Lower leg skin (tissue), 3 donors: ENCODE measurements around the gene RPRM.

Experiments
- POLR2A ChIP-seq, 2 donors: fragments of 450-650 bp; IDR thresholded peaks; one replicate each; pipeline ENCODE4 v1.6.1; 2016 to 2017; ENCODE audit warnings: antibody characterized with exemption in 2 of 2, mild to moderate bottlenecking in 1 of 2, moderate library complexity in 1 of 2
- TF ChIP-seq, protein P1 (sequence below), 3 donors: fragments of 450-650 bp; IDR thresholded peaks; one replicate each; pipeline ENCODE4 v1.5.1; 2016; ENCODE audit warnings: antibody characterized with exemption in 3 of 3, mild to moderate bottlenecking in 3 of 3, moderate library complexity in 2 of 3

- TF ChIP-seq, protein P1, sequence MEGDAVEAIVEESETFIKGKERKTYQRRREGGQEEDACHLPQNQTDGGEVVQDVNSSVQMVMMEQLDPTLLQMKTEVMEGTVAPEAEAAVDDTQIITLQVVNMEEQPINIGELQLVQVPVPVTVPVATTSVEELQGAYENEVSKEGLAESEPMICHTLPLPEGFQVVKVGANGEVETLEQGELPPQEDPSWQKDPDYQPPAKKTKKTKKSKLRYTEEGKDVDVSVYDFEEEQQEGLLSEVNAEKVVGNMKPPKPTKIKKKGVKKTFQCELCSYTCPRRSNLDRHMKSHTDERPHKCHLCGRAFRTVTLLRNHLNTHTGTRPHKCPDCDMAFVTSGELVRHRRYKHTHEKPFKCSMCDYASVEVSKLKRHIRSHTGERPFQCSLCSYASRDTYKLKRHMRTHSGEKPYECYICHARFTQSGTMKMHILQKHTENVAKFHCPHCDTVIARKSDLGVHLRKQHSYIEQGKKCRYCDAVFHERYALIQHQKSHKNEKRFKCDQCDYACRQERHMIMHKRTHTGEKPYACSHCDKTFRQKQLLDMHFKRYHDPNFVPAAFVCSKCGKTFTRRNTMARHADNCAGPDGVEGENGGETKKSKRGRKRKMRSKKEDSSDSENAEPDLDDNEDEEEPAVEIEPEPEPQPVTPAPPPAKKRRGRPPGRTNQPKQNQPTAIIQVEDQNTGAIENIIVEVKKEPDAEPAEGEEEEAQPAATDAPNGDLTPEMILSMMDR (IDR thresholded peaks at IDR 0.05) = no peak
- no peak for TF ChIP-seq POLR2A (IDR thresholded peaks at IDR 0.05)
Measured at GRCh38 chr2:153510996-153511395, 32.4 kb upstream of the RPRM start.
